Stomach (tissue), 9 donors: ENCODE results near the gene GZF1. TPM values are rescaled to one million over a fixed set of nuclear protein-coding genes. Genes with fewer than 3 reads are reported as not detected.

ENCODE experiments used
- DNase-seq, 2 donors: peaks; one replicate each; pipeline versions ENCODE4 v3.0.0 to v3.0.0-alpha.2; 2013 to 2019
- H3K27ac ChIP-seq, 5 donors: fragments of 200-600 bp in 4 of 5; sonication (generic) in 4 of 5; one replicate each; pipeline ENCODE4 v1.5.1; 2013 to 2019; ENCODE audit warnings: mild to moderate bottlenecking in 1 of 5, moderate library complexity in 1 of 5
- H3K27me3 ChIP-seq, 3 donors: fragments of 200-600 bp; sonication (generic); one replicate each; pipeline ENCODE4 v1.5.1; 2017 to 2019; ENCODE audit warnings: mixed run types in 1 of 3
- H3K36me3 ChIP-seq, 4 donors: fragments of 200-600 bp; sonication (generic); 1 replicate in 3 of 4; 2 replicates in 1 of 4; pipeline ENCODE4 v1.5.1; 2016 to 2019
- H3K4me1 ChIP-seq, 4 donors: fragments of 200-600 bp; sonication (generic); one replicate each; pipeline ENCODE4 v1.5.1; 2016 to 2019
- H3K4me3 ChIP-seq, 4 donors: fragments of 200-600 bp; sonication (generic) in 3 of 4; one replicate each; pipeline ENCODE4 v1.5.1; 2016 to 2019; ENCODE audit warnings: mild to moderate bottlenecking in 1 of 4
- H3K9me3 ChIP-seq, 4 donors: fragments of 200-600 bp; sonication (generic); one replicate each; pipeline ENCODE4 v1.5.1; 2016 to 2019
- EP300 ChIP-seq: sonication (generic); formaldehyde crosslinking; IDR thresholded peaks from one replicate; pipeline ENCODE4 v1.6.1; 2017; ENCODE audit warnings: antibody characterized with exemption
- POLR2A ChIP-seq, 4 donors: fragments of 450-650 bp; IDR thresholded peaks; one replicate each; pipeline ENCODE4 v1.6.1; 2016; ENCODE audit warnings: antibody characterized with exemption in 4 of 4, control low read depth in 2 of 4, mild to moderate bottlenecking in 1 of 4, moderate library complexity in 1 of 4
- POLR2AphosphoS5 ChIP-seq, 3 donors: sonication (generic); formaldehyde crosslinking; IDR thresholded peaks; one replicate each; pipeline ENCODE4 v1.6.1; 2016; ENCODE audit warnings: antibody characterized with exemption in 3 of 3
- WGBS, 5 donors: extraction: QIAGEN DNeasy Blood & Tissue Kit in 3 of 5; methylation state at CpG; one replicate each; pipeline versions ENCODE4 v1.1.5 to v1.1.7; 2013 to 2018; 5-methylcytosine and 5-hydroxymethylcytosine counted together
- intact Hi-C: fragments of 100-400 bp; cut with DNase I; formaldehyde crosslinking; loops from one replicate; pipeline ENCODE4 v1.15.1; 2023; ENCODE audit warnings: low total_unique reads
- polyA plus RNA-seq, 3 donors: library from polyadenylated mRNA; stranded (reverse); fragments of 200-250 nt; gene quantifications; one replicate each; pipeline ENCODE4 v1.2.3, GENCODE V29; 2013
- total RNA-seq, 5 donors: library from RNA; depleted of rRNA; stranded (reverse); fragments of >200 nt; gene quantifications; one replicate each; pipeline versions ENCODE4 v1.1.0 to v1.2.3, GENCODE V29; 2014 to 2016
- TF ChIP-seq, protein P1 (sequence below), 7 experiments: fragments of 450-650 bp in 4 of 7; fragments of 200-600 bp in 3 of 7; sonication (generic) in 3 of 7; IDR thresholded peaks; one replicate each; pipeline ENCODE4 v1.5.1; 2016 to 2019; ENCODE audit warnings: antibody characterized with exemption in 7 of 7, control low read depth in 2 of 7, mild to moderate bottlenecking in 1 of 7
- donor health status: healthy with polysubstance abuse.
- donor health status: Bipolar disorder and iron deficiency.
- donor health status: healthy.

The GZF1 gene
- total and polyA plus RNA-seq, 8 donors, result 2.9 to 19.7 (median 8.6) TPM

GRCh38 chr20:23357767-23358562 is 4.0 kb upstream of the GZF1 start:
- Histone ChIP-seq H3K27me3 (no peaks in the 10 kb centered on the region), H3K4me3 (peak overlapping the region; percentile 55 to 73 (median 58)), H3K27ac (peak overlapping the region; percentile 90 to 100 (median 99)), H3K36me3 (peaks cover 10 to 31% (median 28%) of the 10 kb centered on the region in 4 donors), H3K9me3 (no peaks in the 10 kb centered on the region), H3K4me1 (peaks cover 23 to 50% (median 44%) of the 10 kb centered on the region in 4 donors)
- peak; percentile 100 for DNase-seq
- intact Hi-C loops, result no loop called here
- TF ChIP-seq POLR2AphosphoS5 (IDR thresholded peaks at IDR 0.05) (peak; percentile 81 to 96 (median 93)), EP300 (no peak), POLR2A (IDR thresholded peaks at IDR 0.05) (peak in 2 of 4 donors; percentile 57 to 66)
- TF ChIP-seq, protein P1, sequence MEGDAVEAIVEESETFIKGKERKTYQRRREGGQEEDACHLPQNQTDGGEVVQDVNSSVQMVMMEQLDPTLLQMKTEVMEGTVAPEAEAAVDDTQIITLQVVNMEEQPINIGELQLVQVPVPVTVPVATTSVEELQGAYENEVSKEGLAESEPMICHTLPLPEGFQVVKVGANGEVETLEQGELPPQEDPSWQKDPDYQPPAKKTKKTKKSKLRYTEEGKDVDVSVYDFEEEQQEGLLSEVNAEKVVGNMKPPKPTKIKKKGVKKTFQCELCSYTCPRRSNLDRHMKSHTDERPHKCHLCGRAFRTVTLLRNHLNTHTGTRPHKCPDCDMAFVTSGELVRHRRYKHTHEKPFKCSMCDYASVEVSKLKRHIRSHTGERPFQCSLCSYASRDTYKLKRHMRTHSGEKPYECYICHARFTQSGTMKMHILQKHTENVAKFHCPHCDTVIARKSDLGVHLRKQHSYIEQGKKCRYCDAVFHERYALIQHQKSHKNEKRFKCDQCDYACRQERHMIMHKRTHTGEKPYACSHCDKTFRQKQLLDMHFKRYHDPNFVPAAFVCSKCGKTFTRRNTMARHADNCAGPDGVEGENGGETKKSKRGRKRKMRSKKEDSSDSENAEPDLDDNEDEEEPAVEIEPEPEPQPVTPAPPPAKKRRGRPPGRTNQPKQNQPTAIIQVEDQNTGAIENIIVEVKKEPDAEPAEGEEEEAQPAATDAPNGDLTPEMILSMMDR (IDR thresholded peaks at IDR 0.05), result peak in 1 of 7 experiments; percentile 4
- WGBS, 5 donors, result 0% methylated on average over 48 to 71 of the region's 71 CpGs

DNA sequence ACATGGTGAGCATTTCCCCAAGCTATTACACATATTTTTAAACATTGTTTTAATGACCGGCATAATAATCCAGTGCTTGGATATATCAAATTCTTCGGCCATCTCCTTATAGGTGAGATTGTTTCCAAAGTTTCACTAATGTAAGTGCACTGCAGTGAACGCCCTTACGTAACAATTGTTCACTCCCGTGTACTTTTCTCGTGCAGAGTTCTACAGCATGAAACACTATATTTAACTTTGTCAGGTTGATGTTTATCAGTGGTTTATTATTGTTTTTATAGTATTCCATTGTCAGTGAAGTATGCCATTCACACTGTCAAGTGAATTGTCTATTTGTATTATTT is 3.4 kb upstream of the GZF1 start:
- 13 to 24% (median 15%) methylated on average over 6 of the region's 6 CpGs for WGBS, 5 donors
- Histone ChIP-seq H3K4me3 (peak overlapping the region; percentile 55 to 73 (median 58)), H3K4me1 (peaks cover 28 to 52% (median 47%) of the 10 kb centered on the region in 4 donors), H3K9me3 (no peaks in the 10 kb centered on the region), H3K27me3 (no peaks in the 10 kb centered on the region), H3K36me3 (peaks cover 10 to 29% (median 27%) of the 10 kb centered on the region in 4 donors), H3K27ac (peak overlapping the region; percentile 87 to 100 (median 99))
- DNase-seq, result no peak
- no peak for TF ChIP-seq POLR2AphosphoS5 (IDR thresholded peaks at IDR 0.05)
- TF ChIP-seq, protein P1 (IDR thresholded peaks at IDR 0.05), result no peak
- TF ChIP-seq POLR2A (IDR thresholded peaks at IDR 0.05), result no peak
- TF ChIP-seq EP300, result no peak
- intact Hi-C loops, result no loop called here

- H3K4me3 ChIP-seq, result peak overlapping the region in 2 of 4 donors; percentile 59 to 73
- no peaks in the 10 kb centered on the region for H3K9me3 ChIP-seq
- TF ChIP-seq POLR2AphosphoS5 (IDR thresholded peaks at IDR 0.05), result peak in 2 of 3 donors; percentile 16 to 23
- no peak for TF ChIP-seq POLR2A (IDR thresholded peaks at IDR 0.05)
- peaks cover 7 to 23% (median 22%) of the 10 kb centered on the region in 4 donors for H3K36me3 ChIP-seq
- H3K27me3 ChIP-seq, result no peaks in the 10 kb centered on the region
- peak overlapping the region; percentile 87 to 100 (median 99) for H3K27ac ChIP-seq
- peaks cover 29 to 56% (median 50%) of the 10 kb centered on the region in 4 donors for H3K4me1 ChIP-seq
- DNase-seq, result peak; percentile 68 to 86
- WGBS, 5 donors, result 23 to 52% (median 36%) methylated on average over 7 of the region's 7 CpGs
- intact Hi-C loops, result no loop called here
These were observed 2.9 kb upstream of the GZF1 start for GRCh38 chr20:23358923-23359593.

GRCh38 chr20:23360531-23360930 is 1.5 kb upstream of the GZF1 start:
- no peak for TF ChIP-seq POLR2AphosphoS5 (IDR thresholded peaks at IDR 0.05)
- Histone ChIP-seq H3K36me3 (peaks cover 7 to 22% (median 22%) of the 10 kb centered on the region in 4 donors), H3K27ac (peak overlapping the region in 4 of 5 donors; percentile 99 to 100 (median 100)), H3K9me3 (no peaks in the 10 kb centered on the region), H3K4me3 (no peak overlapping the region), H3K4me1 (peaks cover 33 to 68% (median 54%) of the 10 kb centered on the region in 4 donors), H3K27me3 (no peaks in the 10 kb centered on the region)
- WGBS, 5 donors, result 19 to 43% (median 29%) methylated on average over 1 of the region's 1 CpG
- intact Hi-C loops, result no loop called here
- no peak for DNase-seq

DNA sequence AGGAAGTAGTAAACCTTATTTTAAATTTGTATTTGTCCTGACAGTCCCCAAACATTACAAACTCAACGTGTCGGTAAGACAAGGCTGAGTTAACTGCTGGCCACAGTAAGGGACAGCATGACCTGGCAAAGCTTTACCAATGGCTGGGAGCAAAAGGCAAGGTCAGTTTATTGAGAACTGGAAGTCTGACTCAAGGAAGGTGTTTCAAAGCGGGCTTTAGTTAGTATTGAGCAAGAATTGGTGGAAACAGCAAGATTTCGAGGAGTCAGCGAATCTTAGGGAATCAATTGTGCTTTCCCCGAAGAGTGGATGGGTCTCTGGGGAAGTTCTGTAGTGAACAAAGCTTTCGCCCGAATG is 885 bp upstream of the GZF1 start:
- Histone ChIP-seq H3K27me3 (no peaks in the 10 kb centered on the region), H3K9me3 (no peaks in the 10 kb centered on the region), H3K4me1 (peaks cover 38 to 73% (median 59%) of the 10 kb centered on the region in 4 donors), H3K27ac (peak overlapping the region; percentile 99 to 100 (median 99)), H3K4me3 (peak overlapping the region; percentile 68 to 93 (median 90)), H3K36me3 (peaks cover 10 to 22% (median 20%) of the 10 kb centered on the region in 4 donors)
- 2 to 4% (median 3%) methylated on average over 8 of the region's 8 CpGs for WGBS, 5 donors
- TF ChIP-seq POLR2A (IDR thresholded peaks at IDR 0.05) (no peak), EP300 (no peak), POLR2AphosphoS5 (IDR thresholded peaks at IDR 0.05) (no peak)
- TF ChIP-seq, protein P1 (IDR thresholded peaks at IDR 0.05), result no peak
- DNase-seq, result peak in 1 of 2 donors; percentile 63
- intact Hi-C loops, result no loop called here
